Amniotic epithelial cell (primary cell): ENCODE results near the gene ZNF423.

Source experiments
- DNase-seq: peaks from one replicate; pipeline ENCODE4 v3.0.0-alpha.2; 2010; ENCODE audit warnings: low read depth

Gene ZNF423

GRCh38 chr16:49599704-49600103 lies 256.2 kb downstream of the ZNF423 start:
- no peak for DNase-seq

- no peak for DNase-seq
These were observed 256.6 kb downstream of the ZNF423 start for GRCh38 chr16:49599281-49599680.

GRCh38 chr16:49598383-49599170 lies 257.3 kb downstream of the ZNF423 start:
- no peak for DNase-seq

- no peak for DNase-seq
These were observed 258.1 kb downstream of the ZNF423 start for GRCh38 chr16:49597796-49598195.

- DNase-seq, result no peak
These were observed 259.1 kb downstream of the ZNF423 start for GRCh38 chr16:49596648-49597291.

GRCh38 chr16:49596068-49596467 lies 259.8 kb downstream of the ZNF423 start:
- peak; percentile 3 for DNase-seq

GRCh38 chr16:49594685-49595498 lies 261.0 kb downstream of the ZNF423 start:
- no peak for DNase-seq

- no peak for DNase-seq
These were observed 261.8 kb downstream of the ZNF423 start for GRCh38 chr16:49594153-49594552.

GRCh38 chr16:49593424-49594040 lies 262.4 kb downstream of the ZNF423 start:
- DNase-seq, result no peak

- no peak for DNase-seq
These were observed 263.1 kb downstream of the ZNF423 start for GRCh38 chr16:49592546-49593423.

GRCh38 chr16:49590166-49590871 lies 265.6 kb downstream of the ZNF423 start:
- DNase-seq, result no peak

GRCh38 chr16:49589544-49590031 lies 266.3 kb downstream of the ZNF423 start:
- no peak for DNase-seq

- no peak for DNase-seq
These were observed 267.1 kb downstream of the ZNF423 start for GRCh38 chr16:49588729-49589384.

GRCh38 chr16:49588026-49588425 lies 267.9 kb downstream of the ZNF423 start:
- no peak for DNase-seq

GRCh38 chr16:49587511-49587910 lies 268.4 kb downstream of the ZNF423 start:
- DNase-seq, result no peak

- DNase-seq, result no peak
These were observed 269.2 kb downstream of the ZNF423 start for GRCh38 chr16:49586466-49587450.

- DNase-seq, result no peak
These were observed 270.6 kb downstream of the ZNF423 start for GRCh38 chr16:49585143-49585832.

- no peak for DNase-seq
These were observed 272.0 kb downstream of the ZNF423 start for GRCh38 chr16:49583911-49584310.
